Measurements from ENCODE around the gene RBCK1.

GRCh38 chr20:399182-399707 is 8.9 kb upstream of the RBCK1 start:
- TF ChIP-seq CTCF (IDR thresholded peaks at IDR 0.05), result no peak
- no peak for TF ChIP-seq EZH2 (IDR thresholded peaks at IDR 0.05; ENCODE audit: borderline replicate concordance, insufficient read depth, low read depth, low read length, poor library complexity, severe bottlenecking)

Measured in B cell (primary cell).